ENCODE data around the gene IVD.

GRCh38 chr15:40443255-40443654 is 37.7 kb downstream of the IVD start:
- TF ChIP-seq POLR2AphosphoS5 (IDR thresholded peaks at IDR 0.05; ENCODE audit: borderline replicate concordance, low read depth, low read length): no peak
- no peak for TF ChIP-seq EZH2 (IDR thresholded peaks at IDR 0.05)
